GM18870 (cell line): ENCODE results near the gene ADGRA1.

Experiments
- ATAC-seq: cut with Tn5 transposase; IDR thresholded peaks from one replicate; pipeline ENCODE4 v1.9.1; 2021; ENCODE audit warnings: moderate library complexity; ENCODE audit not compliant: unreplicated experiment

ADGRA1 gene

GRCh38 chr10:133055470-133055869 is 32.3 kb upstream of the ADGRA1 start:
- no peak for ATAC-seq

- ATAC-seq = no peak
Measured at GRCh38 chr10:133056001-133056400, 31.7 kb upstream of the ADGRA1 start.

- ATAC-seq = no peak
Measured at GRCh38 chr10:133056651-133057178, 31.0 kb upstream of the ADGRA1 start.

- ATAC-seq = no peak
Measured at GRCh38 chr10:133058331-133059092, 29.2 kb upstream of the ADGRA1 start.

GRCh38 chr10:133059093-133059470 is 28.6 kb upstream of the ADGRA1 start:
- ATAC-seq = no peak

- ATAC-seq = no peak
Measured at GRCh38 chr10:133059571-133059970, 28.2 kb upstream of the ADGRA1 start.

GRCh38 chr10:133060022-133060421 is 27.7 kb upstream of the ADGRA1 start:
- ATAC-seq = no peak

- no peak for ATAC-seq
Measured at GRCh38 chr10:133060466-133060865, 27.3 kb upstream of the ADGRA1 start.

- no peak for ATAC-seq
Measured at GRCh38 chr10:133060881-133061280, 26.8 kb upstream of the ADGRA1 start.

- ATAC-seq = no peak
Measured at GRCh38 chr10:133061296-133062038, 26.3 kb upstream of the ADGRA1 start.

- no peak for ATAC-seq
Measured at GRCh38 chr10:133062085-133062484, 25.6 kb upstream of the ADGRA1 start.

- ATAC-seq = no peak
Measured at GRCh38 chr10:133062635-133063034, 25.1 kb upstream of the ADGRA1 start.

- no peak for ATAC-seq
Measured at GRCh38 chr10:133067149-133068105, 20.3 kb upstream of the ADGRA1 start.

- ATAC-seq = no peak
Measured at GRCh38 chr10:133068111-133069032, 19.4 kb upstream of the ADGRA1 start.

GRCh38 chr10:133069033-133069525 is 18.6 kb upstream of the ADGRA1 start:
- ATAC-seq = no peak

- no peak for ATAC-seq
Measured at GRCh38 chr10:133070405-133070804, 17.3 kb upstream of the ADGRA1 start.

GRCh38 chr10:133070810-133071209 is 16.9 kb upstream of the ADGRA1 start:
- no peak for ATAC-seq

GRCh38 chr10:133071733-133072132 is 16.0 kb upstream of the ADGRA1 start:
- ATAC-seq = no peak

GRCh38 chr10:133072196-133072595 is 15.5 kb upstream of the ADGRA1 start:
- no peak for ATAC-seq
